Psoas muscle (tissue), 8 donors: ENCODE results near the gene MYOCD. TPM values are rescaled to one million over a fixed set of nuclear protein-coding genes. Genes with fewer than 3 reads are reported as not detected.

Source experiments
- ATAC-seq, 4 donors: fragments of 200-7000 bp; cut with Tn5 transposase; one replicate each; pipeline ENCODE4 v1.9.1; 2020; ENCODE audit warnings: moderate library complexity in 3 of 4, mild to moderate bottlenecking in 2 of 4
- DNase-seq, 2 donors: peaks; one replicate each; pipeline ENCODE4 v3.0.0-alpha.2; 2020
- H3K27ac ChIP-seq: fragments of 200-600 bp; one replicate; pipeline ENCODE4 v1.8.0; 2022
- H3K27me3 ChIP-seq, 3 donors: fragments of 200-600 bp in 1 of 3; one replicate each; pipeline versions ENCODE4 v1.6.1 to v1.8.0; 2013 to 2022; ENCODE audit warnings: low read length in 2 of 3, mild to moderate bottlenecking in 2 of 3, moderate library complexity in 1 of 3; ENCODE audit not compliant: insufficient read depth in 3 of 3
- H3K36me3 ChIP-seq, 2 donors: fragments of 200-600 bp in 1 of 2; one replicate each; pipeline versions ENCODE4 v1.6.1 to v1.8.0; 2013 to 2022; ENCODE audit warnings: low read depth in 1 of 2, mild to moderate bottlenecking in 1 of 2, moderate library complexity in 1 of 2; ENCODE audit not compliant: insufficient read depth in 1 of 2
- H3K4me1 ChIP-seq: fragments of 200-600 bp; one replicate; pipeline ENCODE4 v1.8.0; 2022
- H3K4me3 ChIP-seq: fragments of 200-600 bp; one replicate; pipeline ENCODE4 v1.8.0; 2022; ENCODE audit warnings: mild to moderate bottlenecking
- H3K9me3 ChIP-seq: fragments of 200-600 bp; one replicate; pipeline ENCODE4 v1.8.0; 2022
- CTCF ChIP-seq: fragments of 200-600 bp; IDR thresholded peaks from one replicate; pipeline ENCODE4 v1.8.0; 2022; ENCODE audit warnings: antibody characterized with exemption
- WGBS, 3 donors: extraction: QIAGEN DNeasy Blood & Tissue Kit; methylation state at CpG; one replicate each; pipeline versions ENCODE4 v1.1.6 to v1.1.7; 2013; 5-methylcytosine and 5-hydroxymethylcytosine counted together
- intact Hi-C, 2 donors: fragments of 100-400 bp; cut with DNase I; formaldehyde crosslinking; loops; one replicate each; pipeline versions ENCODE4 v1.11.0 to v1.14.2; 2022
- polyA plus RNA-seq, 3 donors: library from polyadenylated mRNA; stranded (reverse); fragments of 200-250 nt; gene quantifications; one replicate each; pipeline ENCODE4 v1.2.3, GENCODE V29; 2013
- total RNA-seq, 4 donors: library from RNA; stranded (reverse); fragmentation: NEBNext Ultra II Directional in 2 of 4; extraction: Animal tissue kit (Norgen Biotek cat#: 25700) in 2 of 4; gene quantifications; one replicate each; pipeline versions ENCODE4 v1.2.1 to v1.2.4, GENCODE V29; 2021 to 2023
- donor health status: healthy with polysubstance abuse.
- donor health status: DM: no; HTN: no; CAD: no; lungs with moderate emphysema.
- donor health status: Bipolar disorder and iron deficiency.
- donor health status: healthy.
- donor health status: DM: yes; HTN: yes; CAD: no.
- donor health status: DM: no; HTN: no; CAD: no.
- donor health status: DM: no; HTN: no; CAD: no.
- donor health status: DM: yes; HTN: yes; CAD: no.

The MYOCD gene
- total and polyA plus RNA-seq, 7 donors = 0.04 to 1.2 (median 0.22) TPM

GRCh38 chr17:12814718-12815117 lies 149.0 kb downstream of the MYOCD start:
- ATAC-seq = no peak
- Histone ChIP-seq H3K36me3 (no peaks in the 10 kb centered on the region), H3K4me1 (no peaks in the 10 kb centered on the region), H3K4me3 (no peak overlapping the region), H3K27me3 (no peaks in the 10 kb centered on the region), H3K9me3 (peaks cover 10% of the 10 kb centered on the region), H3K27ac (no peak overlapping the region)
- TF ChIP-seq CTCF = no peak
- intact Hi-C loops = no loop called here
- no peak for DNase-seq
- 67 to 71% (median 69%) methylated on average over 2 of the region's 2 CpGs for WGBS, 3 donors

GRCh38 chr17:12815642-12816141 lies 150.0 kb downstream of the MYOCD start:
- Histone ChIP-seq H3K27me3 (no peaks in the 10 kb centered on the region), H3K27ac (no peak overlapping the region), H3K4me3 (no peak overlapping the region), H3K36me3 (no peaks in the 10 kb centered on the region), H3K4me1 (no peaks in the 10 kb centered on the region), H3K9me3 (peaks cover 10% of the 10 kb centered on the region)
- DNase-seq (no peak), ATAC-seq (no peak)
- 70 to 71% (median 70%) methylated on average over 3 of the region's 3 CpGs for WGBS, 3 donors
- intact Hi-C loops = no loop called here
- TF ChIP-seq CTCF = no peak

Other genes with a start within 250 kb of the MYOCD start
- gene ARHGAP44, start 123.6 kb downstream of the MYOCD start, total RNA-seq = 1 to 10 TPM; 1.7 to 3.4 (median 2.3) TPM
- gene ARHGAP44, start 123.6 kb downstream of the MYOCD start, polyA plus RNA-seq = under 1 TPM; 0.59 to 0.99 (median 0.76) TPM